ENCODE results near the gene DCLRE1A. TPM values are rescaled to one million over a fixed set of nuclear protein-coding genes. Genes with fewer than 3 reads are reported as not detected.

Gene DCLRE1A
- total and polyA plus RNA-seq, 9 of the 15 experiments (the other 6 are each of a cell fraction or from before 2014, with no cell fraction given): 8.5 to 25.5 (median 15.5) TPM

DNA sequence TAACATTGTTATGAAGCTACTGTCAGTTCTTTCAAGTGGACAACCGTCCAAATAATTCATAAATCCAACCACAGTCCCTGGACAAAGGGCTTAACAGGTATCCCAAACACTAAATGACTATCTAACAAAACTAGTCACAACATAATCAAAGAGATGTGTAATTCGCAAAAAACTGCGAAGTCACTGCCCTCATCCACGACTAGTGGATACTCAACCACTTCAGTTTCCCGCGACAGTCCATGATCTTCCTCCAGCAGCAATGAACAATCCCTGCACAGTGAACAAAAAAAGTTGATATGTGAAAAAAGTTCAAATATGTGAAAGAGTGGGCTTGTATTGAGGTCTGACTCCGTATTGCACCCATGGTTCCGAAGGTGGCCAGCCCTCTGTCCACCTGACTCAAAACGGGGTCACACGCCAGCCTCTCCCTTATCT lies 287 bp downstream of the DCLRE1A start (continued):
- TF ChIP-seq, protein P1, sequence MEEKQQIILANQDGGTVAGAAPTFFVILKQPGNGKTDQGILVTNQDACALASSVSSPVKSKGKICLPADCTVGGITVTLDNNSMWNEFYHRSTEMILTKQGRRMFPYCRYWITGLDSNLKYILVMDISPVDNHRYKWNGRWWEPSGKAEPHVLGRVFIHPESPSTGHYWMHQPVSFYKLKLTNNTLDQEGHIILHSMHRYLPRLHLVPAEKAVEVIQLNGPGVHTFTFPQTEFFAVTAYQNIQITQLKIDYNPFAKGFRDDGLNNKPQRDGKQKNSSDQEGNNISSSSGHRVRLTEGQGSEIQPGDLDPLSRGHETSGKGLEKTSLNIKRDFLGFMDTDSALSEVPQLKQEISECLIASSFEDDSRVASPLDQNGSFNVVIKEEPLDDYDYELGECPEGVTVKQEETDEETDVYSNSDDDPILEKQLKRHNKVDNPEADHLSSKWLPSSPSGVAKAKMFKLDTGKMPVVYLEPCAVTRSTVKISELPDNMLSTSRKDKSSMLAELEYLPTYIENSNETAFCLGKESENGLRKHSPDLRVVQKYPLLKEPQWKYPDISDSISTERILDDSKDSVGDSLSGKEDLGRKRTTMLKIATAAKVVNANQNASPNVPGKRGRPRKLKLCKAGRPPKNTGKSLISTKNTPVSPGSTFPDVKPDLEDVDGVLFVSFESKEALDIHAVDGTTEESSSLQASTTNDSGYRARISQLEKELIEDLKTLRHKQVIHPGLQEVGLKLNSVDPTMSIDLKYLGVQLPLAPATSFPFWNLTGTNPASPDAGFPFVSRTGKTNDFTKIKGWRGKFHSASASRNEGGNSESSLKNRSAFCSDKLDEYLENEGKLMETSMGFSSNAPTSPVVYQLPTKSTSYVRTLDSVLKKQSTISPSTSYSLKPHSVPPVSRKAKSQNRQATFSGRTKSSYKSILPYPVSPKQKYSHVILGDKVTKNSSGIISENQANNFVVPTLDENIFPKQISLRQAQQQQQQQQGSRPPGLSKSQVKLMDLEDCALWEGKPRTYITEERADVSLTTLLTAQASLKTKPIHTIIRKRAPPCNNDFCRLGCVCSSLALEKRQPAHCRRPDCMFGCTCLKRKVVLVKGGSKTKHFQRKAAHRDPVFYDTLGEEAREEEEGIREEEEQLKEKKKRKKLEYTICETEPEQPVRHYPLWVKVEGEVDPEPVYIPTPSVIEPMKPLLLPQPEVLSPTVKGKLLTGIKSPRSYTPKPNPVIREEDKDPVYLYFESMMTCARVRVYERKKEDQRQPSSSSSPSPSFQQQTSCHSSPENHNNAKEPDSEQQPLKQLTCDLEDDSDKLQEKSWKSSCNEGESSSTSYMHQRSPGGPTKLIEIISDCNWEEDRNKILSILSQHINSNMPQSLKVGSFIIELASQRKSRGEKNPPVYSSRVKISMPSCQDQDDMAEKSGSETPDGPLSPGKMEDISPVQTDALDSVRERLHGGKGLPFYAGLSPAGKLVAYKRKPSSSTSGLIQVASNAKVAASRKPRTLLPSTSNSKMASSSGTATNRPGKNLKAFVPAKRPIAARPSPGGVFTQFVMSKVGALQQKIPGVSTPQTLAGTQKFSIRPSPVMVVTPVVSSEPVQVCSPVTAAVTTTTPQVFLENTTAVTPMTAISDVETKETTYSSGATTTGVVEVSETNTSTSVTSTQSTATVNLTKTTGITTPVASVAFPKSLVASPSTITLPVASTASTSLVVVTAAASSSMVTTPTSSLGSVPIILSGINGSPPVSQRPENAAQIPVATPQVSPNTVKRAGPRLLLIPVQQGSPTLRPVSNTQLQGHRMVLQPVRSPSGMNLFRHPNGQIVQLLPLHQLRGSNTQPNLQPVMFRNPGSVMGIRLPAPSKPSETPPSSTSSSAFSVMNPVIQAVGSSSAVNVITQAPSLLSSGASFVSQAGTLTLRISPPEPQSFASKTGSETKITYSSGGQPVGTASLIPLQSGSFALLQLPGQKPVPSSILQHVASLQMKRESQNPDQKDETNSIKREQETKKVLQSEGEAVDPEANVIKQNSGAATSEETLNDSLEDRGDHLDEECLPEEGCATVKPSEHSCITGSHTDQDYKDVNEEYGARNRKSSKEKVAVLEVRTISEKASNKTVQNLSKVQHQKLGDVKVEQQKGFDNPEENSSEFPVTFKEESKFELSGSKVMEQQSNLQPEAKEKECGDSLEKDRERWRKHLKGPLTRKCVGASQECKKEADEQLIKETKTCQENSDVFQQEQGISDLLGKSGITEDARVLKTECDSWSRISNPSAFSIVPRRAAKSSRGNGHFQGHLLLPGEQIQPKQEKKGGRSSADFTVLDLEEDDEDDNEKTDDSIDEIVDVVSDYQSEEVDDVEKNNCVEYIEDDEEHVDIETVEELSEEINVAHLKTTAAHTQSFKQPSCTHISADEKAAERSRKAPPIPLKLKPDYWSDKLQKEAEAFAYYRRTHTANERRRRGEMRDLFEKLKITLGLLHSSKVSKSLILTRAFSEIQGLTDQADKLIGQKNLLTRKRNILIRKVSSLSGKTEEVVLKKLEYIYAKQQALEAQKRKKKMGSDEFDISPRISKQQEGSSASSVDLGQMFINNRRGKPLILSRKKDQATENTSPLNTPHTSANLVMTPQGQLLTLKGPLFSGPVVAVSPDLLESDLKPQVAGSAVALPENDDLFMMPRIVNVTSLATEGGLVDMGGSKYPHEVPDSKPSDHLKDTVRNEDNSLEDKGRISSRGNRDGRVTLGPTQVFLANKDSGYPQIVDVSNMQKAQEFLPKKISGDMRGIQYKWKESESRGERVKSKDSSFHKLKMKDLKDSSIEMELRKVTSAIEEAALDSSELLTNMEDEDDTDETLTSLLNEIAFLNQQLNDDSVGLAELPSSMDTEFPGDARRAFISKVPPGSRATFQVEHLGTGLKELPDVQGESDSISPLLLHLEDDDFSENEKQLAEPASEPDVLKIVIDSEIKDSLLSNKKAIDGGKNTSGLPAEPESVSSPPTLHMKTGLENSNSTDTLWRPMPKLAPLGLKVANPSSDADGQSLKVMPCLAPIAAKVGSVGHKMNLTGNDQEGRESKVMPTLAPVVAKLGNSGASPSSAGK (IDR thresholded peaks at IDR 0.05): peak; percentile 38; the same call in 1 of the 2 replicates
- TF ChIP-seq DMBX1 (CRISPR knock-in tag; IDR thresholded peaks at IDR 0.05; ENCODE audit: borderline replicate concordance) (0 out of 2 replicates have a peak, but pooled peaks have one; percentile 13), IRF2 (CRISPR knock-in tag; IDR thresholded peaks at IDR 0.05) (no peak), ZNF589 (CRISPR knock-in tag; IDR thresholded peaks at IDR 0.05; ENCODE audit: low read depth) (no peak), ZNF146 (CRISPR knock-in tag; IDR thresholded peaks at IDR 0.05; ENCODE audit: unreplicated experiment) (no peak), ZNF764 (CRISPR knock-in tag; IDR thresholded peaks at IDR 0.05; ENCODE audit: low read depth) (no peak), DPF2 (IDR thresholded peaks at IDR 0.05) (peak; percentile 18), ZNF316 (IDR thresholded peaks at IDR 0.05) (peak; percentile 88)
- TF ChIP-seq, protein P2, sequence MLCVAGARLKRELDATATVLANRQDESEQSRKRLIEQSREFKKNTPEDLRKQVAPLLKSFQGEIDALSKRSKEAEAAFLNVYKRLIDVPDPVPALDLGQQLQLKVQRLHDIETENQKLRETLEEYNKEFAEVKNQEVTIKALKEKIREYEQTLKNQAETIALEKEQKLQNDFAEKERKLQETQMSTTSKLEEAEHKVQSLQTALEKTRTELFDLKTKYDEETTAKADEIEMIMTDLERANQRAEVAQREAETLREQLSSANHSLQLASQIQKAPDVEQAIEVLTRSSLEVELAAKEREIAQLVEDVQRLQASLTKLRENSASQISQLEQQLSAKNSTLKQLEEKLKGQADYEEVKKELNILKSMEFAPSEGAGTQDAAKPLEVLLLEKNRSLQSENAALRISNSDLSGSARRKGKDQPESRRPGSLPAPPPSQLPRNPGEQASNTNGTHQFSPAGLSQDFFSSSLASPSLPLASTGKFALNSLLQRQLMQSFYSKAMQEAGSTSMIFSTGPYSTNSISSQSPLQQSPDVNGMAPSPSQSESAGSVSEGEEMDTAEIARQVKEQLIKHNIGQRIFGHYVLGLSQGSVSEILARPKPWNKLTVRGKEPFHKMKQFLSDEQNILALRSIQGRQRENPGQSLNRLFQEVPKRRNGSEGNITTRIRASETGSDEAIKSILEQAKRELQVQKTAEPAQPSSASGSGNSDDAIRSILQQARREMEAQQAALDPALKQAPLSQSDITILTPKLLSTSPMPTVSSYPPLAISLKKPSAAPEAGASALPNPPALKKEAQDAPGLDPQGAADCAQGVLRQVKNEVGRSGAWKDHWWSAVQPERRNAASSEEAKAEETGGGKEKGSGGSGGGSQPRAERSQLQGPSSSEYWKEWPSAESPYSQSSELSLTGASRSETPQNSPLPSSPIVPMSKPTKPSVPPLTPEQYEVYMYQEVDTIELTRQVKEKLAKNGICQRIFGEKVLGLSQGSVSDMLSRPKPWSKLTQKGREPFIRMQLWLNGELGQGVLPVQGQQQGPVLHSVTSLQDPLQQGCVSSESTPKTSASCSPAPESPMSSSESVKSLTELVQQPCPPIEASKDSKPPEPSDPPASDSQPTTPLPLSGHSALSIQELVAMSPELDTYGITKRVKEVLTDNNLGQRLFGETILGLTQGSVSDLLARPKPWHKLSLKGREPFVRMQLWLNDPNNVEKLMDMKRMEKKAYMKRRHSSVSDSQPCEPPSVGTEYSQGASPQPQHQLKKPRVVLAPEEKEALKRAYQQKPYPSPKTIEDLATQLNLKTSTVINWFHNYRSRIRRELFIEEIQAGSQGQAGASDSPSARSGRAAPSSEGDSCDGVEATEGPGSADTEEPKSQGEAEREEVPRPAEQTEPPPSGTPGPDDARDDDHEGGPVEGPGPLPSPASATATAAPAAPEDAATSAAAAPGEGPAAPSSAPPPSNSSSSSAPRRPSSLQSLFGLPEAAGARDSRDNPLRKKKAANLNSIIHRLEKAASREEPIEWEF (CRISPR knock-in tag; IDR thresholded peaks at IDR 0.05): no peak
- TF ChIP-seq, protein P3, sequence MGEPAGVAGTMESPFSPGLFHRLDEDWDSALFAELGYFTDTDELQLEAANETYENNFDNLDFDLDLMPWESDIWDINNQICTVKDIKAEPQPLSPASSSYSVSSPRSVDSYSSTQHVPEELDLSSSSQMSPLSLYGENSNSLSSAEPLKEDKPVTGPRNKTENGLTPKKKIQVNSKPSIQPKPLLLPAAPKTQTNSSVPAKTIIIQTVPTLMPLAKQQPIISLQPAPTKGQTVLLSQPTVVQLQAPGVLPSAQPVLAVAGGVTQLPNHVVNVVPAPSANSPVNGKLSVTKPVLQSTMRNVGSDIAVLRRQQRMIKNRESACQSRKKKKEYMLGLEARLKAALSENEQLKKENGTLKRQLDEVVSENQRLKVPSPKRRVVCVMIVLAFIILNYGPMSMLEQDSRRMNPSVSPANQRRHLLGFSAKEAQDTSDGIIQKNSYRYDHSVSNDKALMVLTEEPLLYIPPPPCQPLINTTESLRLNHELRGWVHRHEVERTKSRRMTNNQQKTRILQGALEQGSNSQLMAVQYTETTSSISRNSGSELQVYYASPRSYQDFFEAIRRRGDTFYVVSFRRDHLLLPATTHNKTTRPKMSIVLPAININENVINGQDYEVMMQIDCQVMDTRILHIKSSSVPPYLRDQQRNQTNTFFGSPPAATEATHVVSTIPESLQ (CRISPR knock-in tag; IDR thresholded peaks at IDR 0.05): 0 out of 2 replicates have a peak, but pooled peaks have one; percentile 5
